Natural killer cell (primary cell): Measurements from ENCODE around the gene SZRD1. TPM values are rescaled to one million over a fixed set of nuclear protein-coding genes. Genes with fewer than 3 reads are reported as not detected.

ENCODE experiments used
- ATAC-seq, 3 donors: fragments of 150-1000 bp in 2 of 3; fragments of 200-7000 bp in 1 of 3; cut with Tn5 transposase; 1 replicate in 1 of 3; 2 replicates in 2 of 3; pipeline ENCODE4 v1.10.0; 2021; ENCODE audit warnings: mild to moderate bottlenecking in 2 of 3, moderate library complexity in 2 of 3
- DNase-seq, 2 donors: peaks; one replicate each; pipeline versions ENCODE4 v3.0.0 to v3.0.0-alpha.2; 2013 to 2021; ENCODE audit warnings: mixed read lengths in 1 of 2
- H3K27ac ChIP-seq: one replicate; pipeline ENCODE4 v1.5.1; 2013; ENCODE audit warnings: mild to moderate bottlenecking, low read length
- H3K27me3 ChIP-seq: one replicate; pipeline ENCODE4 v1.6.1; 2013; ENCODE audit warnings: low read length; ENCODE audit not compliant: control insufficient read depth, insufficient read depth
- H3K36me3 ChIP-seq: one replicate; pipeline ENCODE4 v1.6.1; 2013; ENCODE audit warnings: low read length; ENCODE audit not compliant: control insufficient read depth, insufficient read depth
- H3K4me1 ChIP-seq: one replicate; pipeline ENCODE4 v1.6.1; 2013; ENCODE audit warnings: low read length; ENCODE audit not compliant: control insufficient read depth, insufficient read depth
- H3K4me3 ChIP-seq: one replicate; pipeline ENCODE4 v1.5.1; 2013; ENCODE audit warnings: low read length
- H3K9me3 ChIP-seq: one replicate; pipeline ENCODE4 v1.6.1; 2013; ENCODE audit warnings: low read length; ENCODE audit not compliant: control insufficient read depth, insufficient read depth
- H3K27ac Mint-ChIP-seq, 2 donors: one replicate each; pipeline ENCODE4 v1.8.0; 2022; ENCODE audit warnings: mild to moderate bottlenecking in 2 of 2, mixed read lengths in 2 of 2, moderate library complexity in 1 of 2
- H3K27me3 Mint-ChIP-seq, 2 donors: one replicate each; pipeline ENCODE4 v1.8.0; 2022; ENCODE audit warnings: low read depth in 2 of 2, mixed read lengths in 2 of 2
- H3K36me3 Mint-ChIP-seq: one replicate; pipeline ENCODE4 v1.8.0; 2022; ENCODE audit warnings: mixed read lengths
- H3K4me1 Mint-ChIP-seq, 2 donors: one replicate each; pipeline ENCODE4 v1.8.0; 2022; ENCODE audit warnings: mixed read lengths in 2 of 2
- H3K4me3 Mint-ChIP-seq: one replicate; pipeline ENCODE4 v1.8.0; 2022; ENCODE audit warnings: mild to moderate bottlenecking, moderate library complexity, mixed read lengths
- H3K9me3 Mint-ChIP-seq, 2 donors: one replicate each; pipeline ENCODE4 v1.8.0; 2022; ENCODE audit warnings: mixed read lengths in 2 of 2
- WGBS: methylation state at CpG from one replicate; pipeline ENCODE4 v1.1.7; 2013; ENCODE audit warnings: missing lambda C conversion rate; ENCODE audit not compliant: insufficient coverage; 5-methylcytosine and 5-hydroxymethylcytosine counted together
- intact Hi-C: fragments of 100-400 bp; cut with micrococcal nuclease; formaldehyde crosslinking; loops from one replicate; pipeline ENCODE4 v1.14.2; 2022
- total RNA-seq, 4 donors: library from RNA; stranded (reverse); fragments of 120-200 nt in 1 of 4; gene quantifications; one replicate each; pipeline versions ENCODE4 v1.2.3 to v1.2.4, GENCODE V29; 2013 to 2022
- TF ChIP-seq, protein P1 (sequence below): fragments of 200-600 bp; IDR thresholded peaks from one replicate; pipeline ENCODE4 v1.8.0; 2022; ENCODE audit warnings: antibody characterized with exemption

SZRD1 gene
- total RNA-seq, 3 donors from 2014 or later (not counting 1 experiment from before 2014, with no cell fraction given): 170 to 187 (median 177) TPM

DNA sequence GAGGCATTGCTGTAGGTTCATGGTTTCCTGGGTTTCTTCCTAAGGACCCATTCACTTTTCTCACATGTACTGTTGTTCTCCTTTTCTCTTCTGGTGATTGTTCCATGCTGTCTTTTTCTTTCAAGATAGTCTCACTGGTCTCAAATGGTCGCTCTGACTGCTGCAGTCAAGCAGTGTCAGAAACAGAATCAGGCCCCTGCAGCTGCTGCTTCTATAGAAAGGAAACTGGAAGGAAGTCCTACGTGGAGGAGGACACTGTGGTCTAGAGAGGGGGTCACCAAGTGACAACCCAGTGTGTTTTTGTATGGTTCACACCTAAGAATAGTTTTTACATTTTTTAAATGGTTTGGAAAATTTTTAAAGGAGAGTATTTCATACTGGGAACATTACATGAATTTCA, 75.9 kb downstream of the SZRD1 start:
- H3K27me3 Mint-ChIP-seq: no peaks in the 10 kb centered on the region
- H3K9me3 Mint-ChIP-seq: no peaks in the 10 kb centered on the region
- Histone ChIP-seq H3K27me3 (no peaks in the 10 kb centered on the region), H3K4me1 (peaks cover 36% of the 10 kb centered on the region), H3K27ac (no peak overlapping the region), H3K36me3 (peaks cover 35% of the 10 kb centered on the region), H3K4me3 (no peak overlapping the region), H3K9me3 (no peaks in the 10 kb centered on the region)
- intact Hi-C loops: loop anchor here (5.0 kb wide), 1 partner anchor 54 kb away; no protein-coding TSS in a partner anchor
- H3K4me1 Mint-ChIP-seq: peaks cover 26 to 29% of the 10 kb centered on the region in 2 donors
- WGBS: 48% methylated on average over 2 of the region's 2 CpGs
- TF ChIP-seq, protein P1, sequence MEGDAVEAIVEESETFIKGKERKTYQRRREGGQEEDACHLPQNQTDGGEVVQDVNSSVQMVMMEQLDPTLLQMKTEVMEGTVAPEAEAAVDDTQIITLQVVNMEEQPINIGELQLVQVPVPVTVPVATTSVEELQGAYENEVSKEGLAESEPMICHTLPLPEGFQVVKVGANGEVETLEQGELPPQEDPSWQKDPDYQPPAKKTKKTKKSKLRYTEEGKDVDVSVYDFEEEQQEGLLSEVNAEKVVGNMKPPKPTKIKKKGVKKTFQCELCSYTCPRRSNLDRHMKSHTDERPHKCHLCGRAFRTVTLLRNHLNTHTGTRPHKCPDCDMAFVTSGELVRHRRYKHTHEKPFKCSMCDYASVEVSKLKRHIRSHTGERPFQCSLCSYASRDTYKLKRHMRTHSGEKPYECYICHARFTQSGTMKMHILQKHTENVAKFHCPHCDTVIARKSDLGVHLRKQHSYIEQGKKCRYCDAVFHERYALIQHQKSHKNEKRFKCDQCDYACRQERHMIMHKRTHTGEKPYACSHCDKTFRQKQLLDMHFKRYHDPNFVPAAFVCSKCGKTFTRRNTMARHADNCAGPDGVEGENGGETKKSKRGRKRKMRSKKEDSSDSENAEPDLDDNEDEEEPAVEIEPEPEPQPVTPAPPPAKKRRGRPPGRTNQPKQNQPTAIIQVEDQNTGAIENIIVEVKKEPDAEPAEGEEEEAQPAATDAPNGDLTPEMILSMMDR: no peak
- no peaks in the 10 kb centered on the region for H3K36me3 Mint-ChIP-seq
- peak overlapping the region; percentile 94 to 96 for H3K27ac Mint-ChIP-seq
- DNase-seq (no peak), ATAC-seq (no peak)
- H3K4me3 Mint-ChIP-seq: no peak overlapping the region

- 92% methylated on average over 14 of the region's 14 CpGs for WGBS
- H3K9me3 Mint-ChIP-seq: no peaks in the 10 kb centered on the region
- peaks cover 36% of the 10 kb centered on the region for H3K4me1 ChIP-seq
- H3K27ac Mint-ChIP-seq: peak overlapping the region; percentile 37 to 74
- no peak for ATAC-seq
- no peaks in the 10 kb centered on the region for H3K27me3 Mint-ChIP-seq
- peaks cover 47% of the 10 kb centered on the region for H3K36me3 ChIP-seq
- H3K4me3 ChIP-seq: no peak overlapping the region
- no peaks in the 10 kb centered on the region for H3K27me3 ChIP-seq
- intact Hi-C loops: loop anchor here (5.0 kb wide), 1 partner anchor 53 kb away; no protein-coding TSS in a partner anchor
- H3K36me3 Mint-ChIP-seq: peaks cover 5% of the 10 kb centered on the region
- H3K4me3 Mint-ChIP-seq: no peak overlapping the region
- no peak for DNase-seq
- H3K9me3 ChIP-seq: no peaks in the 10 kb centered on the region
- no peak overlapping the region for H3K27ac ChIP-seq
- TF ChIP-seq, protein P1: no peak
- peaks cover 29 to 32% of the 10 kb centered on the region in 2 donors for H3K4me1 Mint-ChIP-seq
Measured at GRCh38 chr1:16443975-16444770, 77.1 kb downstream of the SZRD1 start.

GRCh38 chr1:16445052-16445451, 78.0 kb downstream of the SZRD1 start:
- H3K9me3 ChIP-seq: no peaks in the 10 kb centered on the region
- WGBS: 78% methylated on average over 4 of the region's 4 CpGs
- intact Hi-C loops: no loop called here
- no peak for DNase-seq
- TF ChIP-seq, protein P1: no peak
- Mint-ChIP-seq H3K4me1 (peaks cover 31 to 37% of the 10 kb centered on the region in 2 donors), H3K4me3 (no peak overlapping the region), H3K27me3 (no peaks in the 10 kb centered on the region), H3K36me3 (peaks cover 12% of the 10 kb centered on the region), H3K27ac (no peak overlapping the region), H3K9me3 (no peaks in the 10 kb centered on the region)
- H3K4me1 ChIP-seq: peaks cover 33% of the 10 kb centered on the region
- no peaks in the 10 kb centered on the region for H3K27me3 ChIP-seq
- no peak for ATAC-seq
- no peak overlapping the region for H3K4me3 ChIP-seq
- H3K27ac ChIP-seq: no peak overlapping the region
- H3K36me3 ChIP-seq: peaks cover 56% of the 10 kb centered on the region
